K562 (cell line): Measurements from ENCODE around the gene SLC38A2. TPM values are rescaled to one million over a fixed set of nuclear protein-coding genes. Genes with fewer than 3 reads are reported as not detected.

ENCODE experiments used
- ATAC-seq: fragments of 200-7000 bp; cut with Tn5 transposase; 3 replicates; pipeline ENCODE4 v1.9.1; 2020; ENCODE audit warnings: moderate library complexity
- BruUV-seq: library from RNA; stranded (reverse); fragments of 400-500 nt; replicated peaks from 2 replicates; lab custom pipeline; 2021; lab: Mats Ljungman, UMichigan
- CTCF ChIA-PET: fragments of 300-600 bp; formaldehyde crosslinking; extraction: SDS; loops from one replicate; lab custom pipeline; 2021; ENCODE audit warnings: low intra/inter-chr PET ratio; lab: Yijun Ruan, JAX
- POLR2A ChIA-PET: fragments of 300-600, 350-650 bp; sonication (Branson Sonifier 250); formaldehyde crosslinking; extraction: SDS; loops from one replicate; lab custom pipeline; 2021; ENCODE audit warnings: antibody characterized with exemption, inconsistent platforms; lab: Yijun Ruan, JAX
- DNase-seq, 4 experiments: peaks; one replicate each; pipeline versions ENCODE4 v3.0.0 to v3.0.0-alpha.2; 2011 to 2018; ENCODE audit warnings: low spot score in 3 of 4, mixed read lengths in 3 of 4; ENCODE audit errors: extremely low read depth in 1 of 4
- FAIRE-seq: peaks from 2 replicates; lab custom pipeline; 2011; peaks lifted over from hg19 to GRCh38; lab: Jason Lieb, UNC
- H2AFZ ChIP-seq: 2 replicates; pipeline ENCODE4 v1.6.0; 2011; ENCODE audit warnings: low read depth, low read length, control low read depth, inconsistent platforms
- H3K27ac ChIP-seq: fragments of 200-600 bp; 3 replicates; pipeline ENCODE4 v1.8.0; 2011; ENCODE audit warnings: low read depth, mild to moderate bottlenecking, control low read depth, inconsistent platforms, low read length, moderate library complexity, mixed read lengths; ENCODE audit errors: extremely low read depth
- H3K27me3 ChIP-seq, 2 experiments: fragments of 300-600 bp in 1 of 2; 2 replicates in 1 of 2; 3 replicates in 1 of 2; pipeline versions ENCODE4 v1.6.0 to v1.8.0; 2011; ENCODE audit warnings: inconsistent platforms in 2 of 2, low read length in 2 of 2, mild to moderate bottlenecking in 1 of 2, mixed read lengths in 1 of 2, moderate library complexity in 1 of 2; ENCODE audit not compliant: control insufficient read depth in 2 of 2, insufficient read depth in 2 of 2
- H3K36me3 ChIP-seq: fragments of 300-600 bp; 3 replicates; pipeline ENCODE4 v1.8.0; 2011; ENCODE audit warnings: mild to moderate bottlenecking, low read length, inconsistent platforms; ENCODE audit not compliant: control insufficient read depth, insufficient read depth
- H3K4me1 ChIP-seq, 2 experiments: fragments of 200-600 bp in 1 of 2; replicated peaks in 1 of 2; 2 replicates in 1 of 2; 3 replicates in 1 of 2; pipeline versions ENCODE4 v1.5.1 to v1.8.0; 2011; ENCODE audit warnings: inconsistent platforms in 2 of 2, low read length in 2 of 2, mild to moderate bottlenecking in 1 of 2, mixed read lengths in 1 of 2, moderate library complexity in 1 of 2; ENCODE audit not compliant: control insufficient read depth in 2 of 2, insufficient read depth in 2 of 2
- H3K4me2 ChIP-seq: 2 replicates; pipeline ENCODE4 v1.6.1; 2011; ENCODE audit warnings: low read length, control low read depth, inconsistent platforms, mixed read lengths; ENCODE audit not compliant: insufficient read depth
- H3K4me3 ChIP-seq: fragments of 200-600 bp; sonication (generic), shearing (Covaris generic); 2 replicates; pipeline ENCODE4 v1.5.1; 2016; ENCODE audit warnings: control low read depth, inconsistent platforms
- H3K79me2 ChIP-seq: fragments of 200-600 bp; 3 replicates; pipeline ENCODE4 v1.8.0; 2011; ENCODE audit warnings: low read length, inconsistent platforms; ENCODE audit not compliant: control insufficient read depth, insufficient read depth
- H3K9ac ChIP-seq, 2 experiments: 2 replicates each; pipeline versions ENCODE4 v1.6.0 to v1.6.1; 2011; ENCODE audit warnings: low read depth in 2 of 2, low read length in 2 of 2, control low read depth in 1 of 2, inconsistent platforms in 1 of 2, mild to moderate bottlenecking in 1 of 2, mixed read lengths in 1 of 2; ENCODE audit not compliant: insufficient read depth in 1 of 2
- H3K9me1 ChIP-seq: one replicate; pipeline ENCODE4 v1.6.0; 2011; ENCODE audit warnings: inconsistent platforms, mild to moderate bottlenecking, low read length, moderate library complexity; ENCODE audit not compliant: control insufficient read depth, insufficient read depth
- H3K9me3 ChIP-seq: replicated peaks from 2 replicates; pipeline ENCODE4 v1.5.1; 2011; ENCODE audit warnings: low read depth, low read length, inconsistent platforms; ENCODE audit not compliant: control insufficient read depth, insufficient read depth
- H4K20me1 ChIP-seq: replicated peaks from 2 replicates; pipeline ENCODE4 v1.6.1; 2011; ENCODE audit warnings: low read length, inconsistent platforms, mixed read lengths; ENCODE audit not compliant: control insufficient read depth, insufficient read depth
- HDAC2 ChIP-seq: fragments of 450-650 bp; IDR thresholded peaks from 2 replicates; pipeline ENCODE4 v1.6.1; 2016; ENCODE audit warnings: mild to moderate bottlenecking
- ZNF354B ChIP-seq: fragments of 250-450 bp; sonication (Bioruptor Pico); IDR thresholded peaks from 2 replicates; pipeline ENCODE4 v1.4.0; 2020
- WGBS: fragments of 100-300 bp; shearing (Covaris generic); methylation state at CpG from one replicate; pipeline ENCODE4 v1.1.6; 2016; ENCODE audit warnings: low coverage, mixed read lengths; ENCODE audit not compliant: insufficient coverage; ENCODE audit errors: missing lambda C conversion rate; 5-methylcytosine and 5-hydroxymethylcytosine counted together
- in situ Hi-C: fragments of 300-500 bp; cut with MboI; formaldehyde crosslinking; loops from 4 replicates; pipeline ENCODE4 v1.15.0; 2018; ENCODE audit warnings: inconsistent platforms, mixed read lengths
- intact Hi-C: fragments of 100-400 bp; cut with micrococcal nuclease; formaldehyde crosslinking; loops from 2 replicates; pipeline ENCODE4 v1.14.2; 2022
- polyA plus RNA-seq, 8 experiments: library from polyadenylated mRNA; depleted of rRNA in 4 of 8; stranded (reverse) in 5 of 8; unstranded in 3 of 8; fragments of >200 nt; fragmentation: Nextera tagmentation in 2 of 8; fragmentation: Illumina TruSeq in 1 of 8; extraction: Ambion mirVana in 2 of 8; extraction: Trizol in 1 of 8; gene quantifications; 2 replicates each; pipeline versions ENCODE4 v1.2.1 to v1.2.3, GENCODE V29; 2011 to 2014; ENCODE audit warnings: inconsistent platforms in 1 of 8, missing spikeins in 1 of 8
- total RNA-seq, 7 experiments: library from RNA; depleted of rRNA in 6 of 7; stranded (reverse); fragments of >200 nt in 6 of 7; fragmentation: Illumina TruSeq in 2 of 7; extraction: Trizol in 2 of 7; gene quantifications; 2 replicates each; pipeline versions ENCODE4 v1.2.1 to v1.2.3, GENCODE V29; 2011 to 2021; ENCODE audit warnings: low replicate concordance in 1 of 7
- TF ChIP-seq, protein P1 (sequence below): fragments of 250-450 bp; sonication (Bioruptor Pico); IDR thresholded peaks from 2 replicates; pipeline ENCODE4 v1.5.0; 2020; ENCODE audit warnings: mild to moderate bottlenecking, borderline replicate concordance
- TF ChIP-seq, protein P2 (sequence below): sonication (generic); formaldehyde crosslinking; IDR thresholded peaks from 2 replicates; pipeline ENCODE4 v1.8.0; 2022; ENCODE audit warnings: mild to moderate bottlenecking, missing genetic modification reagents

SLC38A2 gene
- total and polyA plus RNA-seq, 9 of the 15 experiments (the other 6 are each of a cell fraction or from before 2014, with no cell fraction given), result 98.7 to 292 (median 143) TPM

DNA sequence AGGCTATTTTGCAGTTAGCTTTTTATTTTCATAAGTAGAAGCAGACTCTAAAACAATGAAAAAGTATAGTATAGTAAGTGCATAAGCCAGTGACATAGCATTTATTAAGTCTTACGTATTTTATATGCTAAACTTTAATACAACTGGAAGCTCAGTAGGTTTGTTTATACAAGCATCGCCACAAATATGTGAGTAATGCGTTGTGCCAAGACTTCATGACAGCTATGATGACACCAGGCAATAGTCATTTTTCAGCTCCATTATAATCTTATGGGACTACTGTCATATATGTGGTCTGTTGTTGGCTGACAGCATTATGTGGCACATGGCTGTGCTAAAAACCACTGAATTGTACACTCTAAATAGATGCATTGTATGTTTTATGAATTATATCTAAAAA, 40.3 kb downstream of the SLC38A2 start:
- CTCF ChIA-PET, result no interaction called here
- Histone ChIP-seq H3K4me3 (no peak overlapping the region), H3K4me1 (no peaks in the 10 kb centered on the region), H3K4me2 (no peak overlapping the region), H3K9ac (no peak overlapping the region), H3K9me1 (no peaks in the 10 kb centered on the region), H4K20me1 (no peaks in the 10 kb centered on the region), H3K36me3 (no peaks in the 10 kb centered on the region), H3K27me3 (no peaks in the 10 kb centered on the region), H3K27ac (no peak overlapping the region), H3K79me2 (no peaks in the 10 kb centered on the region), H3K9me3 (0 out of 2 replicates have a peak, but pooled peaks cover 1% of the 10 kb centered on the region), H2AFZ (no peak overlapping the region)
- ATAC-seq (no peak), FAIRE-seq (no peak), DNase-seq (no peak)
- POLR2A ChIA-PET, result interaction anchor here (1.5 kb wide), 1 partner anchor 25 kb away, joined by 4 read pairs; no protein-coding TSS in a partner anchor
- TF ChIP-seq, protein P1, sequence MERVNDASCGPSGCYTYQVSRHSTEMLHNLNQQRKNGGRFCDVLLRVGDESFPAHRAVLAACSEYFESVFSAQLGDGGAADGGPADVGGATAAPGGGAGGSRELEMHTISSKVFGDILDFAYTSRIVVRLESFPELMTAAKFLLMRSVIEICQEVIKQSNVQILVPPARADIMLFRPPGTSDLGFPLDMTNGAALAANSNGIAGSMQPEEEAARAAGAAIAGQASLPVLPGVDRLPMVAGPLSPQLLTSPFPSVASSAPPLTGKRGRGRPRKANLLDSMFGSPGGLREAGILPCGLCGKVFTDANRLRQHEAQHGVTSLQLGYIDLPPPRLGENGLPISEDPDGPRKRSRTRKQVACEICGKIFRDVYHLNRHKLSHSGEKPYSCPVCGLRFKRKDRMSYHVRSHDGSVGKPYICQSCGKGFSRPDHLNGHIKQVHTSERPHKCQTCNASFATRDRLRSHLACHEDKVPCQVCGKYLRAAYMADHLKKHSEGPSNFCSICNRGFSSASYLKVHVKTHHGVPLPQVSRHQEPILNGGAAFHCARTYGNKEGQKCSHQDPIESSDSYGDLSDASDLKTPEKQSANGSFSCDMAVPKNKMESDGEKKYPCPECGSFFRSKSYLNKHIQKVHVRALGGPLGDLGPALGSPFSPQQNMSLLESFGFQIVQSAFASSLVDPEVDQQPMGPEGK (CRISPR knock-in tag), result no peak
- TF ChIP-seq HDAC2 (no peak), ZNF354B (CRISPR knock-in tag) (no peak)
- TF ChIP-seq, protein P2, sequence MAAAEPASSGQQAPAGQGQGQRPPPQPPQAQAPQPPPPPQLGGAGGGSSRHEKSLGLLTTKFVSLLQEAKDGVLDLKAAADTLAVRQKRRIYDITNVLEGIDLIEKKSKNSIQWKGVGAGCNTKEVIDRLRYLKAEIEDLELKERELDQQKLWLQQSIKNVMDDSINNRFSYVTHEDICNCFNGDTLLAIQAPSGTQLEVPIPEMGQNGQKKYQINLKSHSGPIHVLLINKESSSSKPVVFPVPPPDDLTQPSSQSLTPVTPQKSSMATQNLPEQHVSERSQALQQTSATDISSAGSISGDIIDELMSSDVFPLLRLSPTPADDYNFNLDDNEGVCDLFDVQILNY (CRISPR knock-in tag), result no peak
- intact Hi-C loops (no loop called here), in situ Hi-C loops (loop anchor here (25.0 kb wide), 1 partner anchor 680 kb away; no protein-coding TSS in a partner anchor)
- BruUV-seq, result no TSS peak
- WGBS, result 27% methylated on average over 3 of the region's 3 CpGs
